Hematopoietic multipotent progenitor cell treated with erythropoietin and hydrocortisone succinate and interleukin-3 and kit ligand, for 4 days (in vitro differentiated cells): Measurements from ENCODE around the gene LMO7.
A peak's percentile ranks its signal among the peaks of the same experiment; 100 is the strongest.

Experiments used
- DNase-seq: peaks from one replicate; pipeline ENCODE4 v3.0.0-alpha.2; 2015

The LMO7 gene

DNA sequence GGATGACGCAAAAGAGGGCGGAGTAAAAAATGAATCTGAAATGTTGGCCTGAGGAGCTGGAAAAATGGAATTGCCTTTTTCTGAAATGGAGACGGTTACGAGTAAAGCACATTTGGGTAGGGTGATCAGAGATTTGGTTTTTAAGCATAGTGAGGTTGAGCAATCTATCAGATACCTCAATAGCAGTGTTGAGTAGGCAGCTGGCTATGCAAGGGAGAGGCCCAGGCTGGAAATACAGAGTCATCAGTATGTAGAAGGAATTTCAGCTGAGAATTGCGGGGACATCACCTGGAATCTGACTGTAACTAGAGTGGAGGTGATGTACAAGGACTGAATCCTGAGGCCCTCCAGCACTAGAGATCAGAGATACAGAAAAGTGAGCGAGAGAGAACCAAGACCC lies 224.8 kb downstream of the LMO7 start:
- DNase-seq, result no peak

DNA sequence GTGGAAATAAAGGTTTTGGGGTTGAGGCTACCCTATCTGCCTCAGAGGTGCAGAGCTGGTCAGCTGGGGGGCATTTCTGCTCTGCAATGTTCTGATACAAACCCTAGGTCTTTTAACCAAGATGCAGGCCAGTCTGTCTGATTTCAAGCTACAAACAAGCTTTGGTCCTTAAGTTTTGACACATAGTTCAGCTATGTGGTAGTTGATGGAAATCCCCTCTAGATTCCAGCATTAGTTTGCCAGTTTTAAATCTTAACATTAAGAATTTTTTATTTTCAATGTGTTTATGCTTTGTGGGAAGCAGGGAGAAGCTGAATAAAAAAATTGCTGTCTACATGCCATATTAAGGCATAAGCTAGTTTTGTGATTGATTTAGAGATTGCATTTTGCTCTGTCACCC lies 225.7 kb downstream of the LMO7 start:
- DNase-seq, result no peak

- DNase-seq, result no peak
Measured at GRCh38 chr13:75864718-75865117, 228.6 kb downstream of the LMO7 start.

GRCh38 chr13:75867379-75868117 lies 231.4 kb downstream of the LMO7 start:
- DNase-seq, result no peak

DNA sequence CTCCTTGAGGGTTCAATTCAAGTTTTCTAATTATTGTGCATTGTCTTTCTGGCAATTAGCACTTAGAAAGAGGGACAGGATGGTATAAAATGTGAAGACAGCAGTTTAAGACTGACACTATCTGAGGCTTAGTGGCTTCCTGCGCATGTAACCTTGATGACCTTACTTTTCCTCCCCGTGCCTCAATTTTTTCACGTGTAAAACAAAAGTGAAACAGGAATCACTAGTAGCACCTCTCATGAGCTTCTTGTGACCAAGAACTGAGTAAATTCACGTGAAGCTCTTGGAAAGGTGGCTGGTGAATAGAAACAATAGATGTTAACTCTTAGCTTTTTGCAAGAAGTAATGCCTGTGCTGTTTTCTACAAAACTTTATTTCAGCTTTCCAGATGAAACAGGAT lies 233.9 kb downstream of the LMO7 start:
- no peak for DNase-seq

DNA sequence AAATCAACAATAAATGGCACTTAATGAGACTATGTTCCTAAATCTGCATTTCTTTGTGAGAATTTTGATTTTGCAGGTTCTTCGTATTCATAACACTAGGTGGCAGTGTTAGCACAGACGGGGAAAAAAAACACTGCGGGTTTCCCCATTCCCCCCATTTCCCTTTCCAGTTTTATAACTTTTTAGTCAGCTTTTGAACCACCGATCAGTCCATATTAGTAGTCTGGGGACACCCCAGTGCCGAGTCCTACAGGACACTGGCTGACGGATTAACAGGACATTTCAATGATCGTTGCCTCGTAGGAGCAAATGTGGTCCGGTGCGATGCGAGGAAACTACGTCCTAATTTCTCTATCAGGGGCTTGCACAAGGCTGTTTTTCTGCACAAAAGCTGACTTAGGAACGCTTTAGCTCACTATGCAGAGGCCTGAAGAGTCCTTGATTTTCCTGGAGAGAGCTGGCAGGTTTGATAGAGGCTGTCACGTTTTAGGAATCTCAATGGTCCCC lies 234.3 kb downstream of the LMO7 start:
- DNase-seq, result peak; percentile 59

GRCh38 chr13:75871059-75871458 lies 234.9 kb downstream of the LMO7 start:
- no peak for DNase-seq

- peak; percentile 57 for DNase-seq
Measured at GRCh38 chr13:75872980-75873379, 236.8 kb downstream of the LMO7 start.

GRCh38 chr13:75873494-75873893 lies 237.4 kb downstream of the LMO7 start:
- DNase-seq, result no peak

- no peak for DNase-seq
Measured at GRCh38 chr13:75875450-75875849, 239.3 kb downstream of the LMO7 start.

GRCh38 chr13:75876142-75877050 lies 240.3 kb downstream of the LMO7 start:
- DNase-seq, result peak; percentile 89

DNA sequence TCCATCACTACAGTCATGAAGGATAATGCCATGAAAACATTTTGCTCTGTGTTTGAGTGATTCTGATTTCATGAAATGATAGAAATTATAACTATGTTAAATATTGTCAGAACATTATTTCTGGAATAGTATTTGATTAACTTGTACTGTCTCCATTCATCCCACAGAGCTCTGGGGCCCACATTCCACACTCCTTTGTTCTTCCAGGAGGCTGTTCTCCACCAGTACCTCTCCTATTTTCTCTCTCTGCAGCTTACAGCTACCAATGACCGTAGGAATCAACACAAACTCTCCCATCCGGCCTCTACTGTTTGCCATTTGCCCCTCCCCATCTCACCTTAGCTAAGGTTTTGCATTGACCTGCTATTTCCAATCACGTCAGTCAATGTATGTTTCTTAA lies 240.9 kb downstream of the LMO7 start:
- DNase-seq, result no peak

- DNase-seq, result no peak
Measured at GRCh38 chr13:75879656-75880055, 243.5 kb downstream of the LMO7 start.

DNA sequence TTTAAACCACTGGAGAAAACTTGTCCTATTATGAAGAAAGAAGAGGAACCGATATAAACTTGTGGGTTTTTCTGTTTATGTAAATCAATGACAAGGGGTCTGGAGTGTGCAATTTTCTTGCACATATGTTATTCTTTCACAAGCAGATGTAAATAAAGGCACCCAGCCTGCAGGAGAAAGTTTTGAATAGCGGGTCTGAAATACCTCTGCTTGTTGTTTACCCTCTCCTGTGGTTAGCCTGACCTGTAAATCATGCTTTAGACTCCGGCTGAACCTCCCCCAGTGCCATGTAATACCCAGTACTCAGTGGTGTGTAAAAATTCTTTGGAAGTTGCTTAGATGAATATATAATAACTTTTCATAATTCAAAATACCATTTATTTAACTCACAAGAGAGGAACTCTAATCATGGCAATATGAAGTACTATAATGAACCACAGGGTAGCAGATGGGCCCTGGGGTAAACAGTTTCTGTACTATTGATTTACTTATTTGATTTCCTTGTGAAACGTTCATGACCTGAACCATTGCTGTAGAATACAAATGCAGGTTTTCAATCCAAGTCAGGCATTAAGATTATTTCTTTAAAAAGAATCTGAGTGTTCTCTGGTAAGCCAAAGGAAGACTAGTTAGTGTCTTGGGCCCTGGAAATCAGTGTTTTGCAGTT lies 245.1 kb downstream of the LMO7 start:
- DNase-seq, result no peak

DNA sequence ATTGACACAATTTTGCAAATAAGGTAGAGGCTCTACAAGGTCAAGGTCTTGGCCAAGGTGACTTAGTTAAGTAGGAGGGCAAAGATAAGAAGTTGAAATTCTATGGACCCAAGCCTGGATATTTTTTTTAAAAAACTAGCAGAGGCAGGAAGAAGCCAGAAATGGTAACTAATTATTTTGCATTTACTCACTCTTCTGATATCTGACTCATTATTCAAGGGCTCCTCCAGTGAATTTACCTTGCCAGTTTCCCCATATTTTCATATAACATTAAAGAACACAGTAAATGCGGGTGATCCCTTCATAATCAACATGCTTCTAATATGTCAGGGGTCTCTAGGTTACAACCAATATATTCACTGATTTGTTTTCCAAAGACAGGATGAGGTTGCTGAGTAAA lies 246.1 kb downstream of the LMO7 start:
- DNase-seq, result no peak

DNA sequence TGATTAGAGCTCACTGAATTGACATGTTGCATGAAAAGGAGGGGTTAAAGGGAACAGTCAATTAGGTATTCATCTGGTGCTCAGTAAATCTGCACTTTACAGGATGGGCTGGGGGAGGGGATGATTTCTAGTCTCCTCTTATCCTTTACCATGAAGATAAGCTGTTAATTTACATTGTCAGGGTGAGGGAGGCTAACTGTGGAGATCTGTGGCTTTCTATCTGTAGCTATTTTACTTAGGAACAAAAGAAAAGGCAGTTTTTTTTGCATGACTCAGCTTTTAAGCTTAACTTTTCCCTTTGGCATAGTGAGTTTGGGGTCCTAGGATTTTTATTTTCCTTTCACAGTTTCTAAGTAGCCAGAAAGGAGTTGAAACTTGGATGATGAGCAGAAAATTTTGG lies 253.3 kb downstream of the LMO7 start:
- peak; percentile 62 for DNase-seq

DNA sequence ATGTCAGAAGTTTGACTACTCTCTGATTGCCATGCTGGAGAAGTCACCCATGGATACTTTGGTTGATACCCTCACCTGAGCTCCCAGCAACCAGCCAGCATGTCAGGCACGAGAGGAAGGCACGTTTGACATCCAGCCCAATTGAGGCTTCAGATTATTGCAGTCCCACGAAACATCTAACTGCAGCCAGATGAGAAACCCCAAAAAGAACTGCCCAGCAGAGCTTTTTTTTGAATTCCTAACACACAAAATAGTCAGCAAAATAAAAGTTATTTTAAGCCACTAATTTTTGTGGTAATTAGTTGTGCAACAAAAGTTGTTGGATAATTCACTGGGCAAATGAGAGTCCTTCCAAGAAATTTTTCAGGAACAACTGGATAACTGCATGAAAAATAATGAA lies 259.0 kb downstream of the LMO7 start:
- DNase-seq, result no peak

DNA sequence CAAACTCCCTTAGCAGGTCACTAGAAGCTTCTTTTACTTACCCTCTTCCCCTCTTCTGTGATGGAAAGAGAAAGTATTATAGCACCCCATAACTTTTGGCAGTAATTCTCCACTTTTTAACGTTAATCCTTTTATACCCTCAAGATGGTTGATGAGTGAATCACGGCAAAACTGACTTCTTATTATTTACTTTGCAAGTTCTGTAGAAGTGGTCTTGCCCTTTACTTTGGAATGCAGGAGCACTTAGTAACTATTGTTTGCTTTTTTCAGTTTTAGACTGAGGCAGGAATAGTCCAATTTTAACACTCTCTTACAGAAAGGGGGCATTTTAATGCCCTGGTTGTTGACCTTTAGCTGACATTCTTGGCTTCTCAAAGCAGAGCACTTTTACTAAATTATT lies 260.1 kb downstream of the LMO7 start:
- DNase-seq, result no peak

GRCh38 chr13:75897386-75897785 lies 261.3 kb downstream of the LMO7 start:
- no peak for DNase-seq

DNA sequence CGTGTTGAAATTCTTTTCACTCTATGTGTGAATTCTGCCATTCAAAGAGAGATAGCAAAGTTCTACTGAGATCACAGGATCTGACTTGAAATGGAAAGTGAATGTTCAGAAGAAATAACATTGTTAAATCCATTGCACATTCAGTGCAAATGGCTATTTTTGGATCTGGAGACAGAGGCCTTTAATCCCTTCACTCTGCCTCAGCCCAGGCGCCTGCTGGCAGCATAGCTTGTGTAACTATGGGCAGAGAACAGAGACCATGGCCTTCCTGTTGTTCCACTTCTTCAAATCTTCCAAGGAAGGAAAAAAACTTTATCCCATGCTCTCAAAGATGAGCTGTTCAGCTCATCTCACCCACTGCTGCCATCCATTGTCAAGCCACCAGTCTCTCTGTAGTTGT lies 265.4 kb downstream of the LMO7 start:
- no peak for DNase-seq

DNA sequence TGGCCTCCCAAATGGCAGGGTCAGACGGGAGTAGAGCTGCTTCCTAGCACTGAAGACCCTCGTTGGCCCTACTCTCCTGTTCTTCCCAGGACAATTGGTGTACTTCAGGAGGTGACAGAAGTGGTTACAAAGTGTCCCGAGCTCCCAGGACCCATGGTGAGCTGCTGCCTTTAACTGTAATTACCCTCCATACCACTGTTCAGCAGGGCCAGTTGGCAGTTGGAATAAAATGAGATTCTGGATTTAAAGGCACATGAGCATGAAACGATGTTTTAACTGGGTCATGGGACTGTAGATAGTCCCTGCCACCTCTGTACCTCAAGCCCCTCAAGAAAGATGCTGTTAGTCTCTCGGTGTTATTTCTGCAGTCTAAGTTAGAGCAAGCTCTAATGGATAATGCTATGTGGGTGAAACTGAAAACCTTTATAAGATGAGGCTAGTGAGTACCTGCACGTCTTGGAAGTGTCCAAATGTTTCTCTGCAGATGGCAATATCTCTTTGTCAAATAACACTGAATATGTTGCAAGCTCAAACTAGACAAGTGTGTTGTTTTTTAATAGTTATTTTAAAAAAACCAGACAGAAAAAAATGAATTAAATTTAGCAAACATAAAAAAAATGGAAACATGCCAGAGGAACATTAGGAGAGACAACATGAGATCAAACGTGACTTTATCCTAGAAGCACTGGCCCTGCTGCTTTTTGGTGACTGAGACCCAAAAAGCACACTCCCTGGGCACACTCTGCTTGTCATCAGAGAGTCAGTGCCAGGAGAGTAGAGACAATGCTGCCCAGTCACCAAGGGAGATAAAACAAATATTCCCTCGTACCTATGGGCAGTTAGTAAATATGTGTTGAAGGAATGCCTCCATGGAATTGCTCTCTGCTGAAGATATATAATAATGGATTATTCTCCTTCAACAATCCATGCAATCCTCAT lies 266.3 kb downstream of the LMO7 start:
- DNase-seq, result no peak

GRCh38 chr13:75904012-75904411 lies 267.9 kb downstream of the LMO7 start:
- DNase-seq, result peak; percentile 38
